ENCODE data around the gene IFI27L2.

DNA sequence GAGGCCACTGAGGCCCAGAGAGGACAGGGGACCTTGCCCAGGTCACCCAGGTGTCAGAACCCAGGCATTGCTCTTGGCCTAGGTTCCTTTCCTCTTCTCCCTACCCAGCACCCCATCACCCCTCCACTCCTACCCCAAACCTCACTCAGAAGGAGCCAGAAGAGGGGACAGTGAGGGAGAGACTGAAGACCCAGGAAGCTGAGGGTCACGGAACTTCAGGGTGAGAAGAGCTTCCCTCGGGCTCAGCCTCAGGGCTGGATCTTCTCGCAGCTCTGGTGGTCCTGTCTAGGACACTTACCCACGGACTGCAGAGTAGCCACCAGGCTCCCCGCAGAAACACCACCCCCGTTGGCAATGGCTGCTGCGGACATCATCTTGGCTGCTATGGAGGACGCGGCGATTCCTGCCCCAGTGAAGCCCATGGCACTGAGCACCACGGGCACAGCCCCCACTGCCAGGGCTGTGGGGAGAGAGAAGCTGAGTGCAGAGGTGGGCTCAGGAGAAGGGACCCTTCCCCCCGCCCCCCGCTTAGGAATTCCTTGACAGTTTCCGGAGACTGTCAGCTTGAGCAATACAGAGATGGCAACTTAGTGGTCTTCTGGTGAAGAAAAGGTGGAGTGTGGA, 1.1 kb downstream of the IFI27L2 start:
- TF ChIP-seq, protein P1, sequence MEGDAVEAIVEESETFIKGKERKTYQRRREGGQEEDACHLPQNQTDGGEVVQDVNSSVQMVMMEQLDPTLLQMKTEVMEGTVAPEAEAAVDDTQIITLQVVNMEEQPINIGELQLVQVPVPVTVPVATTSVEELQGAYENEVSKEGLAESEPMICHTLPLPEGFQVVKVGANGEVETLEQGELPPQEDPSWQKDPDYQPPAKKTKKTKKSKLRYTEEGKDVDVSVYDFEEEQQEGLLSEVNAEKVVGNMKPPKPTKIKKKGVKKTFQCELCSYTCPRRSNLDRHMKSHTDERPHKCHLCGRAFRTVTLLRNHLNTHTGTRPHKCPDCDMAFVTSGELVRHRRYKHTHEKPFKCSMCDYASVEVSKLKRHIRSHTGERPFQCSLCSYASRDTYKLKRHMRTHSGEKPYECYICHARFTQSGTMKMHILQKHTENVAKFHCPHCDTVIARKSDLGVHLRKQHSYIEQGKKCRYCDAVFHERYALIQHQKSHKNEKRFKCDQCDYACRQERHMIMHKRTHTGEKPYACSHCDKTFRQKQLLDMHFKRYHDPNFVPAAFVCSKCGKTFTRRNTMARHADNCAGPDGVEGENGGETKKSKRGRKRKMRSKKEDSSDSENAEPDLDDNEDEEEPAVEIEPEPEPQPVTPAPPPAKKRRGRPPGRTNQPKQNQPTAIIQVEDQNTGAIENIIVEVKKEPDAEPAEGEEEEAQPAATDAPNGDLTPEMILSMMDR (IDR thresholded peaks at IDR 0.05), result no peak
- TF ChIP-seq POLR2A (IDR thresholded peaks at IDR 0.05), result no peak
